ENCODE measurements around the gene E2F2.

GRCh38 chr1:23567996-23568607, 37.1 kb upstream of the E2F2 start:
- TF ChIP-seq CTCF (conservative IDR thresholded peaks at IDR 0.05; ENCODE audit: low read depth, low read length) (no peak), EZH2 (IDR thresholded peaks at IDR 0.05; ENCODE audit: borderline replicate concordance, low read depth, low read length, poor library complexity, severe bottlenecking) (no peak)

Data from A673 (cell line).